ENCODE results near the gene CACNG8.

DNA sequence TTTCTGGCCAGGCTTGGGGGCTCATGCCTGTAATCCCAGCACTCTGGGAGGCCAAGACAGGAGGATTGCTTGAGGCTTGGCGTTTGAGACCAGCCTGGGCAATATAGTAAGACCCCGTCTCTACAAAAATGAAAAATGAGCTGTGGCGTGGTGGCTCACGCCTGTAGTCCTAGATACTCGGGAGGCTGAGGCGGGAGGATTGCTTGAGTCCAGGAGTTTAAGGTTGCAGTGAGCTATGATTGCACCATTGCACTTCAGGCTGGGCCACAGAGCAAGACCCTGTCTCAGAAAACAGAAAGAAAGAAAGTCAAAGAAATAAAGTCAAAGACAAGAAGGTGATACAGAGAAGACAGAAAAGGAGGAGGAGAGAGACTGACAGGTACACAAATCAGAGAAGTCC lies 26.2 kb downstream of the CACNG8 start:
- TF ChIP-seq, protein P1, sequence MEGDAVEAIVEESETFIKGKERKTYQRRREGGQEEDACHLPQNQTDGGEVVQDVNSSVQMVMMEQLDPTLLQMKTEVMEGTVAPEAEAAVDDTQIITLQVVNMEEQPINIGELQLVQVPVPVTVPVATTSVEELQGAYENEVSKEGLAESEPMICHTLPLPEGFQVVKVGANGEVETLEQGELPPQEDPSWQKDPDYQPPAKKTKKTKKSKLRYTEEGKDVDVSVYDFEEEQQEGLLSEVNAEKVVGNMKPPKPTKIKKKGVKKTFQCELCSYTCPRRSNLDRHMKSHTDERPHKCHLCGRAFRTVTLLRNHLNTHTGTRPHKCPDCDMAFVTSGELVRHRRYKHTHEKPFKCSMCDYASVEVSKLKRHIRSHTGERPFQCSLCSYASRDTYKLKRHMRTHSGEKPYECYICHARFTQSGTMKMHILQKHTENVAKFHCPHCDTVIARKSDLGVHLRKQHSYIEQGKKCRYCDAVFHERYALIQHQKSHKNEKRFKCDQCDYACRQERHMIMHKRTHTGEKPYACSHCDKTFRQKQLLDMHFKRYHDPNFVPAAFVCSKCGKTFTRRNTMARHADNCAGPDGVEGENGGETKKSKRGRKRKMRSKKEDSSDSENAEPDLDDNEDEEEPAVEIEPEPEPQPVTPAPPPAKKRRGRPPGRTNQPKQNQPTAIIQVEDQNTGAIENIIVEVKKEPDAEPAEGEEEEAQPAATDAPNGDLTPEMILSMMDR (IDR thresholded peaks at IDR 0.05), result no peak
- no peak for TF ChIP-seq POLR2AphosphoS5 (IDR thresholded peaks at IDR 0.05)
- no peak for TF ChIP-seq POLR2A (IDR thresholded peaks at IDR 0.05)
- no peak for TF ChIP-seq EP300 (IDR thresholded peaks at IDR 0.05)

Data from stomach (tissue), 4 donors.